Medulla oblongata (tissue), 1 donor: ENCODE data around the gene RAB4A.

Experiments
- DNase-seq: peaks from one replicate; pipeline ENCODE4 v3.0.0-alpha.2; 2015; ENCODE audit errors: extremely low spot score

Gene RAB4A, protein sequence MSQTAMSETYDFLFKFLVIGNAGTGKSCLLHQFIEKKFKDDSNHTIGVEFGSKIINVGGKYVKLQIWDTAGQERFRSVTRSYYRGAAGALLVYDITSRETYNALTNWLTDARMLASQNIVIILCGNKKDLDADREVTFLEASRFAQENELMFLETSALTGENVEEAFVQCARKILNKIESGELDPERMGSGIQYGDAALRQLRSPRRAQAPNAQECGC

DNA sequence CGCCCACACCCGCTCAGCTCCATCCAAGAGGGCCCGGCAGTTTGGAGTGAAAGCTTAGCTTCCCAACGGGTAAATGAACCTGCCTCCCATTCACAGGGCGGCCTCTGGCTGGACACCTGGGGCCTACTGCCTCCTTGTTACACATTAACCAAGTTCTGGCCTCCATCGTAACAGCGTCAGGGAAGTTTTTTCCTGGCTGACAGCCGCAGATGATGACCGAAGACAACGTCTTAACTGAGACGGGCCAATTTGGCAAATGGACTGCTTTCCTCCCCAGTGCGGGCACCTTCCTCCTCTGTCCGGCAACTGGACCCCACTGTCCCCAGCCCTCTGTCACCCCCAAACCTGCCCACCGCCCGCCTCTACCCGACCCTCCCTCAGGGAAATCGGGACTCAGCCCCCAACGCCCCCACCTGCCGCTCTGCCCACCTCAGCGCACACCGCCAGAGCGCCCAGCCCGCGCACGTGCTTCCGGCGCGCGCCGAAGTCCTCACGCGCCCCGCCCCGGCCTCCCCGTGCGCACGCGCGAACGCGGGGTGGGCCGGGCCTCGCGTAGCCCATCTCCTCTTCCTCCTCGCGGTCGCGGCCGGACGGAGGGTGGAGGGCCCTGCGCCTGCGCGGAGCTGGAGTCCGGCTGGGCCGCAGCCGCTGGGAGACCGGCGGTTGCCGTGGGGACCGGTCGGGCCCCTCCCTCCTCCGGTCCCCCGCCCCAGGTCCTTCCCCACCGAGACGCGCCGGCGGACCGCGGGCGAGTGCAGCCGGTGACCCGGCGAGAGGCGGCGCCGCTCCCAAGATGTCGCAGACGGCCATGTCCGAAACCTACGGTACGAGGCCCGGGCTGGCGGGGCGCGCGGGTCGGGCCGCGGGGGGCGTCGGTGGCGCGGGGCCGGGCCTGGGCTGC, at the start of gene RAB4A:
RAB4A (plus strand) TSS at position 565 of the 901 bp plus-strand sequence; CDS start at position 794, 229 bp downstream.
- peak; percentile 93 for DNase-seq

DNA sequence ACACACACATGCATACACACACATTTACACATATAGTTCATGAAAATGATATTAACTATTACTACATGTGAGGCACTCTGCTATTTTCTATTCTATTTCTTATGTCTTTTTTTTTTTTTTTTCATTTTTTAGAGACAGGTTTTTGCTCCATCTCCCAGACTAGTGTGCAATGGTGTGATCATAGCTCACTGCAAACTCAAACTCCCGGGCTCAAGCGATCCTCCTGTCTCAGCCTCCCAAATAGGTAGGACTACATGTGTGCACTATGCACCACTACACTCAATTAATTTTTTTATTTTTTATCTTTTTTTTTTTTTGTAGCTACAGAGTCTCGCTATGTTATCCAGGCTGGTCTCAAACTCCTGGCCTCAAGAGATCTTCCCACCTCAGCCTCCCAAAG, 48.8 kb upstream of the RAB4A start:
- no peak for DNase-seq

DNA sequence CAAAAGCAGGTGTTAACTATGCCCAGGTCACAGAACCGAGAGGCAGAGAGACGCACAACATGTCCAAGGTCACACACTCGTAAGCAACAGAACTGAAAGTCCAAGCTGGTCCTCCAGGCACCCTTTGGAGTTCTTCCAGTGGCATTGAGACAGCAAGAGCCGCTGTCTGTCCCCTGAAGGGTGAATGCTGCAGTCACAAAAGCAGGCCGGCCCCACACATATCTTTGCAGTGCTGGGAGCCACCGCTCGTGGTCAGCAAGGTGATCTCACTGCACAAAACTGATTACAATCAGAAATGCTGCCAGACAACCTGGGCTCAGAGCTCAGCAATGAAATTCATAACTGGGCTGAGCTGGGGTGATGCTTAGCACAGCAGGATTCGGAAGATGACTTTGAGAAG, 47.4 kb upstream of the RAB4A start:
- DNase-seq = no peak

DNA sequence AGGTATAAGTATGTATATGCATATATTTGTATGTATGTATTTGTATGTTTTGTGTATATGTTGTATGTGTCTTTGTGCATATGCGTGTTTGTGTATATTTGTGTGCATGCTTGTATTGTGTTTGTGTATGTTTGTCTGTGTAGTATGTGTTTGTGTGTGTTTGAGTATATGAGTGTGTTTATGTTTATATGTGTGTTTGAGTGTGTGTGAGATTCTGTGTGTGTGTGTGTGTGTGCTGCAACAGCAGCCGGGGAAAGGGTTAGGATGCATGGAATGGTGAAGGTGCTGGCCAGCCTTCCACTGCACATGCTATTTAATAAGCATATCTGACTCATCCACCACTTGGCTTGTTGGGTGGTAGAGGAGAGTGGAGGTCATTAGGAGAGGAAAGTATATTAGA, 46.6 kb upstream of the RAB4A start:
- no peak for DNase-seq

DNA sequence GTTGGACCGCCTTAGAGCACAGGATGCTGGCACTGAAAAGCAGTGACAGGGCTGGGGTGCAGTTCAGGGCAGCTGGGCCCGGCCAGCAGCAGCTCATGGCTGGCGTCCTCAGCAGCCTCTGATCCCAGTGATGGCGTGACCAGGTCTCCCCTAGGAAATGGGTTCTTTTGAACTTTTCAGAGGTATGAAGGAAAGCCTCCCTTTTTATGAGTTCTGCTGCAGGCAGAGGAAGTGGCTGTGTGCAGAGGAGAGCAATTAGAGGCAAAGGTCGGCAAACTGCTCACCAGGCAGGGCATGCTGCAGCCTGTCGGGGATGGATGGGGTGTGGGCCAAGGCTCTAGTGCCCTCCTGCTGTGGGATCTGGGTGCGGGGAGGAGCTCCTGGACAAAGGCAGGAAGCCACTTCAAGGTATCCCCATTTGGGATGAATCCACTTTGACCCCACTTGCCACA, 45.6 kb upstream of the RAB4A start:
- no peak for DNase-seq

DNA sequence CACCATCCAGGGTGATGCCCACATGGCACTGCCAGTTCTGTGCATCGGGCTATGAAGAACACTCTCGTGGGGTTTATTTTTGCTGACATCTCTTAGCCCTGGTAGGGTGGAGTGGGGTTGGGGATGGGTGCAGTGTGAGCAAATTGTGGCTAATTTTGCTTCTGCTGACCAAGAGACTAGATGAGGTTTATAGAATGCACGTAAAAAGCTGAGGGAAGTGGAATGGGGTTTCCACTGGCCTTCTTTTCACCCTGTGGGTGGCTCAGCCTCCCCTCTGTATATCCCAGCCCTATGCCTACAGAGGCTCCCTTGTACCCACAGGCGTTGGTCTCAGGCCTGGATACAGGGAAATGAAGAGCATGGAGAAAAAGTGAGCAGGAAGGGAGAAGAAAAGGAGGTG, 44.1 kb upstream of the RAB4A start:
- DNase-seq = no peak

DNA sequence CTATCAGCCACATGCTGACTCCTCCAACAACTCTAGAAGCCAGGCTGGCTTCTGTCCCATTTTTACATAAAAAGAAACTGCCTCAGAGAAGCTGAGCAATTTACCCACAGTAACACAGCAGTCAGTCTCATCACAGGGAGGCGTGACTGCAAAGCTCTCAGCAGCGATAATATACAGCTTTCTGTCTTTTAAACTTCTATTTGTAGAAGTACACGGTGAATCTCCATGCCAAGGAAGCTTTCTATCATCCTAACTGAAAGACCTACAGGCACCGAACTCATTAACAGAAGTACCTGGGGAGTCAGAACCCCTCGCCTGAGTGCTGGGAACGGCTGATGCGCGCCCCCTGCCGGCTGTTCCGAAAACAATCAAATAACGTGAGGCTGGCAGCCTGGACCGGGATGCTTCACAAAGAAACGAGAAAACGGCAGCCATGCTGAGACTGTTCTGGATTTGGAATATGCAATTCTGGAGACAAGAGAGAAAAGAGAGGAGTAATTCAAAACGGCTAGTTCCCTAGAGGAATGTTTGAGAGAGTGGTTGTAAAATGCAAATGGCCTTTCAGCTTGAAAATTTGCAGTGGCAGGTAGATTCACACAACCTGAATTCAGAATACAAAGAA, 43.5 kb upstream of the RAB4A start:
- DNase-seq = peak; percentile 93

DNA sequence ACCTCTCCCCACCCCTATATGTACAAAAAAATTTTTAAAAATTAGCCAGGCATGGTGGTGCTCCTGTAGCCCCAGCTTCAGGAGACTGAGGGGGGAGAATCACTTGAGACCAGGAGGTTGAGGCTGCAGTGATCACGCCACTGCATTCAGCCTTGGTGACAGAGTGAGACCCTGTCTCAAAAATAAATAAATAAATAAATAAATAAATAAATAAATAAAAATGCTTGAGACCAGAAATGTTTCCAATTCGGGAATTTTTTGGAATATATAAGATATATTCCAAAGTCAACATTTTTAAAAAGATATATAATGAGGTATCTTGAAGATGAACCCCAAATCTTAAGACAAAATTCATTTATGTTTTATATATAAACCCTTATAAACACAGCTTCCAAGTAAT, 42.4 kb upstream of the RAB4A start:
- DNase-seq = no peak

DNA sequence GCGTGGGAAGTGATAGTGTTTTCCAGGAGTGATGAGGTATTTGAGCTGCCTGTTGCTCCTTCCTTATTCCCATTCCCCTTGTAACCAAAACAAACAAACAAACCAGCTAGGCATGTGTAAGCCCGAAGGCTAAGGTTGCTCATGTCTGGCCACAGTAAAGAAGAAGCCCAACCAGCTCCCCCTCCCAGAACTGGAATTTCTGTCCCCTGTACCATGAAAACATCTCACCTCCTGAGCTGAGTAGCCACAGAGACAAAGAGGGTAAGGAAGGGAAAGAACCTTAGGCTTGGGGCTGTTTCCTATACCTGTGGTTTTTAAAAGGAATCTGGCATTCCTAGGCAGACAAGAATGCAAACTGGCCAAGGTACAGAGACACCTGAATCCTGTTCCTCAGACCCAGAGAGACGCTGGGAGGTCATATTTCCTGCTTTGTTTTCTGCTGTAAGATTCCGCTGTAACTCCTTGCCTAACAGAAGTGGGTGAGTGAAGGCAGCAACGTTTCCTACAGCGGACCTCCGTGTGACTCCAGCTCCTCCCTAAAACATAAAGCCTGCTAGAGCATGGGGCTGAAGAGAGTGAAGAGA, 41.7 kb upstream of the RAB4A start:
- DNase-seq = peak; percentile 45

DNA sequence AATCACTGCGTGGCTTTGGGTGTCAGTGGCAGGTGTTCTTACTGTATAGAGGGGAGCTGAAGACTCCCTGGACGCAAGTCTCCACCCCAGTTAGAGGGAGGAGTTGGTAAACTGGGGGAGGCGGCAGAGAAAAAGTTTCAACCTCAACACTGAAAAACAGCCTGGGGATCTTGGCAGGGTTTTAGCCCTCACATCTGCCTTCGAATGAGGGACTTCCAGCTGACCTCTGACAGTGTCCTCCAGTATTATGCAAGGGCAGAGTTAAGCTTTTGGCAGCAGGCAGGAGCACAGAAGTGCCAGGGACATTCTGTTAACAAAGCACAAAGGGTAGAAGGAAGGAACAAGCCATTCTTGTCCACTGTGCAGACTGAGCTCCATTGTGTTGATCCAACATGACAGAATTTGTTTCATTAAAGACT, 41.2 kb upstream of the RAB4A start:
- peak; percentile 98 for DNase-seq

DNA sequence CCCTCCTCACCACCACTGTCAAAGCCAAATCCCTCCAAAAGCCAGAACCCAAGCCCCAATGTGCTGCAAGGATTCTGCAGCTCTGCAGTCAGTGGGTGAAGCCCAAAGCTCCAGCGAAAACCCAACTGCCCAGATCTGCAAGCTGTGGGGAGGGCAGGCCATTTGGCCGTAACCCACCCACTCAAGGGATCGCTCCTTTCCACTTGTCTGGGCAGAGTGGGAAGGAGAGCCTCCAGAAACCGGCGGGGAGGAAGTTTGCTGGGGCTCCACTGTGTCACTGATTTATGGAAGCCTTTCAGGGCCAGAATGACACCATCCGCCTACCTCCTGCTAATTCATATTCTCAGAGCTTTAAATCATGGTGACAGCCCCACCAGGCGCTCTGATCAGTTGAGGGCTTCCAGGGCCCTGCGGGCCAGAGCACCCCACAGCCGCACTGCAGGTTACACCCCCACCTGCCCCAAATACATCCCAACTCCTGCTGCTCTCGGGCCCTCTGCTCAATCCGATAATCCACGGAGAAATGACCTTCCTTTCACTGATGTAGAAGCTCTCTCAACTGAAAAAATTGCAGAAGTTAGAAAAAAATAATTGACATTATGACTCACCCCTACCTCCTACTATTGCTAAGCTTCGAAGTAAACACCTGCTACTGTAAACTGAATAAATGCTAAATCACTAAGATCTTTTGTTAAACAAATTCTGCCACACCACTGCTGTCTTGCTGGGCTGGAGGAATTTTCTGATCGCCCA, 40.6 kb upstream of the RAB4A start:
- no peak for DNase-seq

DNA sequence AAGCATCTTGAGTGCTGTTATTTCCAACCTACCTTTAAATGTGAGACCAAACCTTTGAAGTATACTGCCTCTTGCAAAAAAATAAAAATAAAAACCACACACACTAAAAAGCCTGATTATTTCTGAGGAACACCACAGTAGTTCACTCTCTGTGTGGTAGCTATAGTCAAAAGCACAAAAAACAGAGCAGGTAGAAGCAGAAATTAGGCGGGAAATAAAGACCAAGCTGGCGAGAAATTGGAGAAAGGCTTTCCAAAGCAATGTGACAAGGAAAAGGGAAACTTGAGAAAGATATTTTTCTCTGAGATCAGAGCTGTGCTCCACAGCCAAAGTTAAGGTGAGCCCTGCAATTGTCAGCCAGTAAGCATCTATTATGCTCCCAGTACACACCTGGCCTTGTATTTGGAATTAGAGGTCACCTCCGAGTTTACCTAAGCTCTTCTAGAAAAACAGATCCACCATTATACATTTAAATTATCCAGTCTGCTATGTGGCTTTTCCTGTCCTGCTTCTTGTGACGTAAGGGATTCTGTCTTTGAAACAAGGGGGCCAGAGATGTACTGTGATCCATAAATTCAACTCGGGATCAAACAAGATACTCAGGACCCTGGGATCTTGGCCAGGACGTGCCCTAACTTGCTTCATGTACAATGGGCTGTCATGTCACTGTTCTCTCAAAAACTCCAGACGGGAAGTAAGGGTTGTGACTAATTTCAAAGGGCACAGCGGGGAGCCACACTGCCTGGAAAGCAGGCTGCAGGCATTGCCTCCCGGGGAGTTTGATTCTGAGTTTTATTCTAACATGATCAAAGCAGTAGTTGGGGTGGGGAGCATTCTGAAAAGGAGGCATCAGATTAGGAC, 39.8 kb upstream of the RAB4A start:
- DNase-seq = peak; percentile 47

DNA sequence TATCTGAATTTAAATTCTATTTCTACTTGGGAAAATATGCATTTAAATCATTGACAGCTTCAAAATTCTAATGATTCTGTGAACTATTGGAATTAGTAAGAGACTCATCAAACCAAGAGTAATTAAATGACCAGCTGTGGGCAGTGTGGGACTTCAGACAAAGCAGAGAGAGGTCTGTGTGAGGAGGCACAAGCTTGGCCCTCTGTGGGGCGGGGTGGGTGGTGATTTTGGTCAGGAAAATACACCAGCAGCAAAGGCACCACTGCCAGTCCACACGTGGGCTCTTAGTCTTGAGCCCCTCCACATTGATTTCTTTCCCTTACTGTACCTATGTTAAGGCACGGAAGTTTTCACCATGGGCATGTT, 39.2 kb upstream of the RAB4A start:
- DNase-seq = peak; percentile 74

DNA sequence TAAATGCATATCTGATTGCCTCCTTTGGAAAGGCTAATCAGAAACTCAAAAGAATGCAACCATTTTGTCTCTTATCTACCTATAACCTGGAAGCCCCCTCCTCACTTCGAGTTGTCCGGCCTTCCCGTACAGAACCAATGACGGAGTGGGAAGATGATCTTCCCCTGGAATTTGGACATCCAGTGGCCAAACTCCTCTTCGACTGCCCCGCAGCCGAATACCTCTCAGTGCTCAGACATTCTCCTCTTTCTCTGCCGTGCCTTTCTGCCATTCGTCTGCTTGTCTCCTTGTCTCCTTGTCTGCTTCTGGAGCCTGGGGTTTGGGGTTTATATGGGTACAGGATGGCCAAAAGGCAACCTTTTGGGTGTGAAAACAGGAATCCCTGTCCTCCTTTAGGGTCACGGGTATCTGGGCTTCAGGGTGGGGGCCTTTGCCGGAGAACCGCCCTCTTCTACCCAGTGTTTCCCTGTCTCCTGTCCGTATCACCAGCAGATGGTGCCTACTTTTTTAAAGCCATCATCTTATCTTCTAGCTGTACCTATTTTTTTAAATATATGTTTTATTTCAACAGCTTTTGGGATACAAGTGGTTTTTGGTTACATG, 35.9 kb upstream of the RAB4A start:
- DNase-seq = no peak

DNA sequence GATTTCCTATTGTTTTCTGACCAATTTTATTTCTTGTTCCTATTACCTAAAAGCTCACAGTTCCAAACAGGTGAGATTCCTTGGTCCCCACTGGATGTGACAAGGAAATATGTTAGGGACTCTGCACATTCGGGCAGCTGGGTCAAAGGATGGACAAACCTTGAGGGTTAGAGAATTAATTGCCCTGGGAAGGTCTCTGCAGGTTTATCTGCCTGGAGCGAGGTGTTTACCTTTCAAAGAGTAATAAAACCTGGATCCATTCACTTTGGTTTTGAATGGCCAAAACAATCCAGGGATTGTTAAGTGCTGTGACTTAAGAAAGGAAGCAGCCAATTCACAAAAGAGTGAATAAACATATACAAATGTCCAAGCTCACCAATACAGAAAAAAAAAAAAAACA, 33.6 kb upstream of the RAB4A start:
- no peak for DNase-seq

DNA sequence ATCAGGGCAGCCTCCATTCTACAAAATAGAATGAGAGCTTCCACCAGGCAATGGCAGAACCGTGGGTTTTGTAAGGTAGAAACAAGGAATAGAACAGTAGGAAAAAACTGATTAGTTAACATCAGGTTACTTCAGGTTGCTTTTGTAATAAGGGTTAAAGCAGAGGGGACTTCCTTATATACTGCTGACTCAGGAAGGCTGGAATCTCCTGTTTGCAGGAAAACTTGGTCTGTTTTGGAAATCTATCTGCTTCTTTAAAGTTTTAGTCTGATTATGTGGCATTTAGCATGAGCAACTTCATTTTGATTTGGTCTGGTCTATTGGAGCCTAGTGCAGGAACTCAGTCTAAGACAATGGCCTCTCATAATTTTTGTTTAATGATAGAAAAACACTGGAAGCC, 32.7 kb upstream of the RAB4A start:
- no peak for DNase-seq

DNA sequence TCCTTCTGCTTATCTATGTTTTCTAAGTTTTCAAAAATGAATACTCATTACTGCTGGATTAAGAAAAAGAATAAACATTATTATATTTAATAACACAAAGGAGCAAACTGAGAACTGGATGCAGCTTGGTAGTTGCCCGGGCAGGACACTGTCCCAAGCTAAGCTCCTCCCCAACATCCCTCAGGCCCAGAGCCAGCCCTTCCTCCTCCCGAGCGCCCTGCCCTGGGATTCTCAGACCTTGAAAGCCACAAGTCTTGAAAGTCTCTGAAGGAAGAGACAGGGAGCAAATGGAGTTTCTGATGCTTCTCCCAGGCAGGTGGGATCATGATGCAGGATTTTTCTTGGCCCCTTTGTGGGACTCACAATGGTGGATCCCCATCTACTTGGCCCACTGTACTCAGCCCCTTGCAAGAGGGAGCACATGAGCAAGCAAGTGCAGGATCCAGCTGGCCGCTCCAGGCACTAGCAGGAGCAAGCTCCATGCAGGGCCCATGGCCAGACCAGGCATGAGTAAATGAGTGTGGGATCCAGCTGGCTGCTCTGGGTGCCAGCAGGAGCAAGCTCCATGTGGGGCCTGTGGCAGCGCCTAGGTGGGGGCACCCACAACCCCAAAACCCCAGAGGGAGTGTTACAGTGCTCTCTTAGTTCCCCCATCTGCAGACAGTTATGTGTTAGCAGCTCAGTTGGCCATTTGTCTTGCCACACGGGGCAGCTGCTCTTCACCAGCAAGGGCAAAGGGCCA, 32.1 kb upstream of the RAB4A start:
- peak; percentile 86 for DNase-seq

DNA sequence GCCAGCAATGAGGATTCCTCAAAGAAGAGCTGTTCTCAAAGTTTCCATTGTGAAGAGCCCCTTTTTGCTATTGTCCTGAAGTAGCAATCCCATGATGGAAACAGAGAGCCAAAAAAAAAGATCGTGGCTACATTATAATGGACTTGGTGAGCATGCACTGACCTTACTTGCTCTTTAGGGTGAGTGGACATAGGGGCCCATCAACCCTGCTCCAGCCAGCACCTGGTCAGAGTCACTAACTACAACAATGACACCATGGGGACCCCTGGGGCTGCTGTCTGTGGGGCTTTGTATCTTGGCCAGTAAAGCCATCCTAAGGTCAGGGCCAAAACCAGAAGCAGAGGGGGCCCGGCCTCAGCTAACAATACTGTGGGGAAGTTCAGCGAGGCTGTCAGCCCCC, 30.4 kb upstream of the RAB4A start:
- DNase-seq = no peak

DNA sequence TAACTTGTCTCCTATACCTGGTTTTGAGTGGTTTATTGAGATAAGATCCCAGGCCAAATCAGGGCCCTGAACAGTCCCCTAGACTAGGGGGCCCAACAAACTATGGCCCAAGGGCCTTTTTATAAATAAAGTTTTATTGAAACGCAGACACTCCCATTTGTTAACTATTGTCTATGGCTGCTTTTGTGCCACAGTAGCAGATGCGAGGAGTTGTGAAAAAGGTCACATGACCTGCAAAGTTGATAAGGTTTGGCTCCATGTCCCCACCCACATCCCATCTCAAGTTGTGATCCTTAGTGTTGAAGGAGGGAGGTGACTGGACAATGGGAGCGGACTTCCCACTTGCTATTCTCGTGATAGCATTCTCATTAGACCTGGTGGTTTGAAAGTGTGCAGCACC, 29.5 kb upstream of the RAB4A start:
- DNase-seq = no peak

DNA sequence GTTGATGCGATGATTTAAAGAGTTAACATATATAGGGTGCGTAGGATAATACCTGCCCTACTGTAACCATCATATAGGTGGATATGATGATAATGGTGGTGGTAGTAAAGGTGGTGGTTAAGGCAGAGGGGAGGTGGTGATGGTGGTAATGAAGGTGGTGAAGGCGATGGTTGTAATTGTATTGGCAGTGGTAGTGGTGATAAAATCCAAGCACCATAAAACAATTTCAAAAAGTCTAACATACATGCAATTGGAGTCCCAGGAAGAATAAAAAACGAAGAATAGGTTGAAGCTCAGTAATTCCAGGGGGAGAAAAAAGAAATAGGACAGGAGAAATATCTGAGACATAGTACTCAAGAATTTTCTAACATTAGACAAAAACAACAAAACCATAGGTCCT, 27.3 kb upstream of the RAB4A start:
- no peak for DNase-seq
